Choroid plexus epithelial cell (primary cell): ENCODE results near the gene PITX3.

Experiments
- DNase-seq: peaks from one replicate; pipeline ENCODE4 v3.0.0-alpha.2; 2010; ENCODE audit warnings: low read depth
- H3K4me3 ChIP-seq: 2 replicates; pipeline ENCODE4 v1.5.1; 2011; ENCODE audit warnings: low read depth, mild to moderate bottlenecking, control low read depth, low read length, moderate library complexity
- CTCF ChIP-seq: conservative IDR thresholded peaks from 2 replicates; pipeline ENCODE4 v1.5.1; 2011; ENCODE audit warnings: low read depth, mild to moderate bottlenecking, control low read depth, inconsistent platforms, low read length, moderate library complexity

Gene PITX3

GRCh38 chr10:102274062-102274461, 32.8 kb upstream of the PITX3 start:
- no peak for DNase-seq
- TF ChIP-seq CTCF: no peak

GRCh38 chr10:102269017-102269416, 27.7 kb upstream of the PITX3 start:
- H3K4me3 ChIP-seq: no peak overlapping the region
- TF ChIP-seq CTCF: no peak
- no peak for DNase-seq

More at GRCh38 chr10:102274062-102274461, 32.8 kb upstream of the PITX3 start:
- no peak overlapping the region for H3K4me3 ChIP-seq

GRCh38 chr10:102268375-102268888, 27.1 kb upstream of the PITX3 start:
- H3K4me3 ChIP-seq: no peak overlapping the region
- no peak for TF ChIP-seq CTCF
- peak; percentile 47 for DNase-seq

GRCh38 chr10:102267748-102268147, 26.4 kb upstream of the PITX3 start:
- no peak overlapping the region for H3K4me3 ChIP-seq
- DNase-seq: peak; percentile 72
- TF ChIP-seq CTCF: no peak

GRCh38 chr10:102266670-102267069, 25.4 kb upstream of the PITX3 start:
- DNase-seq: no peak
- TF ChIP-seq CTCF: no peak
- H3K4me3 ChIP-seq: no peak overlapping the region

GRCh38 chr10:102264371-102264770, 23.1 kb upstream of the PITX3 start:
- TF ChIP-seq CTCF: no peak
- no peak overlapping the region for H3K4me3 ChIP-seq
- DNase-seq: no peak

- TF ChIP-seq CTCF: no peak
- no peak overlapping the region for H3K4me3 ChIP-seq
- no peak for DNase-seq
These were observed 21.5 kb upstream of the PITX3 start for GRCh38 chr10:102262744-102263370.
